ENCODE results near the gene RDH5.

The RDH5 gene

DNA sequence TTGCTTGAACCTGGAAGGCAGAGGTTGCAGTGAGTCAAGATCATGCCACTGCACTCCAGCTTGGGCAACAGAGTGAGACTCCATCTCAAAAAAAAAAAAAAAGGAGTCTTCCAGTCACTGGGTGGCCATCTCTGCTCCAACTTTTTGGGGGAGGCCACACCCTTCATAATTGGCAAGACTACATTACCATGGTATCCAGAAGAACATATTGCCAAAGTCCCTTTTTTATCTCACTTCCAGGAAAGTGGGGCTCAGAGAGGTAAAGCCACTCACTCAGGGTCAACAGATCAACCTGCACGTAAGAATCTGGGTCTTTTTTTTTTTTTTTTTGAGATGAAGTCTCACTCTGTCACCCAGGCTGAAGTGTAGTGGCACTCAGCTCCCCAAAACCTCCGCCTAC lies 13.7 kb downstream of the RDH5 start:
- H3K4me3 ChIP-seq (ENCODE audit: control insufficient read depth, low read depth, low read length) = no peak overlapping the region
- DNase-seq (ENCODE audit: low read depth) = no peak
- TF ChIP-seq, protein P1, sequence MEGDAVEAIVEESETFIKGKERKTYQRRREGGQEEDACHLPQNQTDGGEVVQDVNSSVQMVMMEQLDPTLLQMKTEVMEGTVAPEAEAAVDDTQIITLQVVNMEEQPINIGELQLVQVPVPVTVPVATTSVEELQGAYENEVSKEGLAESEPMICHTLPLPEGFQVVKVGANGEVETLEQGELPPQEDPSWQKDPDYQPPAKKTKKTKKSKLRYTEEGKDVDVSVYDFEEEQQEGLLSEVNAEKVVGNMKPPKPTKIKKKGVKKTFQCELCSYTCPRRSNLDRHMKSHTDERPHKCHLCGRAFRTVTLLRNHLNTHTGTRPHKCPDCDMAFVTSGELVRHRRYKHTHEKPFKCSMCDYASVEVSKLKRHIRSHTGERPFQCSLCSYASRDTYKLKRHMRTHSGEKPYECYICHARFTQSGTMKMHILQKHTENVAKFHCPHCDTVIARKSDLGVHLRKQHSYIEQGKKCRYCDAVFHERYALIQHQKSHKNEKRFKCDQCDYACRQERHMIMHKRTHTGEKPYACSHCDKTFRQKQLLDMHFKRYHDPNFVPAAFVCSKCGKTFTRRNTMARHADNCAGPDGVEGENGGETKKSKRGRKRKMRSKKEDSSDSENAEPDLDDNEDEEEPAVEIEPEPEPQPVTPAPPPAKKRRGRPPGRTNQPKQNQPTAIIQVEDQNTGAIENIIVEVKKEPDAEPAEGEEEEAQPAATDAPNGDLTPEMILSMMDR (conservative IDR thresholded peaks at IDR 0.05; ENCODE audit: control insufficient read depth, insufficient read depth, low read depth, low read length) = no peak

DNA sequence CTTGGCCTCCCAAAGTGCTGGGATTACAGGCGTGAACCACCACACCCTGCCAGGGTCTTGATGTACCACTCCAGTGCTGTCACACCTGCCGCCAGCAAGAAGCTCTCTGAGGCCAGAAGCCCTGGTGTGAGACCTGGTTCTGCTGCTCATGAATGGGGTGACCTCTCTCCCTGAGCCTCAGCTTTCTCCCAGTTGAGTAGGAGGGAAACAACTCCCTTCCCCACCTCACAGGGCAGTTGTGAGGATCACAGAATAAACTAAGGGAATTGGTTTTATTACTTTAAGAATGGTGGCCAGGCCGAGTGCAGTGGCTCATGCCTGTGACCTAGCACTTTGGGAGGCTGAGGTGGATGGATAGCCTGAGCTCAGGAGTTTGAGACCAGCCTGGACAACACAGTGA lies 14.4 kb downstream of the RDH5 start:
- DNase-seq (ENCODE audit: low read depth) = no peak
- TF ChIP-seq, protein P1 (conservative IDR thresholded peaks at IDR 0.05; ENCODE audit: control insufficient read depth, insufficient read depth, low read depth, low read length) = no peak
- H3K4me3 ChIP-seq (ENCODE audit: control insufficient read depth, low read depth, low read length) = no peak overlapping the region

DNA sequence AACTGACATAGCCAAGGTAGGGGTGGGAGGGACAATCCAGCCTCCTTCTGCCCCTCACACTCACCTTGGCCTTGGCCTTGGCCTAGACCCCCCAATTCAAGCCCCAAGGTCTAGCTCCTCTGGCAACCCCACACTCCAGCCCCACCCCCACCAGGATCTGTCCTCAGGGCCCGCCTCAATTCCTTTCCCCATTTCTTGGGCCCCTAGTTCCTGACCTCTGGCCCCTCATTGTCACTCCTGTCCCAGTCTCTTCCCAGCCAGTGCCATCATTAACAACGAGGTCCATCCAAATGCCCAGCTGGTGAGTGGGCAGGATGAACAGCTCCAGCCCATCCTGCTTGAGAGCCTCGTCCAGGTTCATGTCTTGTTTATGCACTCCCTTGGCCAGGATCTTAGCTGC lies 15.9 kb downstream of the RDH5 start:
- no peak for DNase-seq (ENCODE audit: low read depth)
- no peak overlapping the region for H3K4me3 ChIP-seq (ENCODE audit: control insufficient read depth, low read depth, low read length)
- TF ChIP-seq, protein P1 (conservative IDR thresholded peaks at IDR 0.05; ENCODE audit: control insufficient read depth, insufficient read depth, low read depth, low read length) = no peak

DNA sequence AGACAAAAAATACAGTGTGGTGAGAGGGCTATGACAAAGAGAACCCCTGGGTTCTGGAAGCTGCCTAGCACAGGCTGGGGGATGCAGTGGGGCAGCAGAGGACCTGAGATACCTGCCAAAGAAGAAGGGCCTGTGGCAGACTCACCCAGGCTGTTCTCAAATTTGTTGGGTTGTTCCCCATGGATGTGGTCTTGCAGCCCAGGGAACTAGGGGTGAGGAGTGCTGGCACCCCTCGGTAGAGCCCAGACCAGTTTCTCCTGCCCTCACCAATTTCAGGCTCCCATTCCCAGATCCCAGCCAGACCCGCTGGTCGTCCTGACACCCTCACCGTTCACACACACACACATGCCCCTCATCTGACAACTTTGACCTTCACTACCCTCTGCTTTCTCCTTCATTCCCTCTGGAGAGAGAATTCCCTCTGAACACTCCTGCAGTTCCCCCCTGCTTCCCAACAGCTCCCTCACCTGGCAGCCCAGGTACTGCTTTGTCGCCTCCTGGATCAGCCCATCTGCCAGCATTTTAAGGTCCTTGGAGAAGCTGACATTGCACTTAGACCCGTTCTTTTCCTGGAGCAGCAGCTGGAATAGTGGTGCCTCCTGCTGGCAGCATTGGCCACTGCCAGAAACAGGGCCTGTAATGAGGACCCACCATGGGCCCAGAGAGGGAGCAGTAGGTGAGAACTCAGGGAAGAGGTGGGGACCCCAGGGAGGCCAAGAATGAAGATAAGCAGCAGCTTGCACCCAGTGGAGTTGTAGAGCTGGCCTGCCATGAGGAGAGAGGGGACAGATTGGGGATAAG lies 16.8 kb downstream of the RDH5 start:
- no peak overlapping the region for H3K4me3 ChIP-seq (ENCODE audit: control insufficient read depth, low read depth, low read length)
- TF ChIP-seq, protein P1 (conservative IDR thresholded peaks at IDR 0.05; ENCODE audit: control insufficient read depth, insufficient read depth, low read depth, low read length) = peak; percentile 97
- DNase-seq (ENCODE audit: low read depth) = peak; percentile 77

DNA sequence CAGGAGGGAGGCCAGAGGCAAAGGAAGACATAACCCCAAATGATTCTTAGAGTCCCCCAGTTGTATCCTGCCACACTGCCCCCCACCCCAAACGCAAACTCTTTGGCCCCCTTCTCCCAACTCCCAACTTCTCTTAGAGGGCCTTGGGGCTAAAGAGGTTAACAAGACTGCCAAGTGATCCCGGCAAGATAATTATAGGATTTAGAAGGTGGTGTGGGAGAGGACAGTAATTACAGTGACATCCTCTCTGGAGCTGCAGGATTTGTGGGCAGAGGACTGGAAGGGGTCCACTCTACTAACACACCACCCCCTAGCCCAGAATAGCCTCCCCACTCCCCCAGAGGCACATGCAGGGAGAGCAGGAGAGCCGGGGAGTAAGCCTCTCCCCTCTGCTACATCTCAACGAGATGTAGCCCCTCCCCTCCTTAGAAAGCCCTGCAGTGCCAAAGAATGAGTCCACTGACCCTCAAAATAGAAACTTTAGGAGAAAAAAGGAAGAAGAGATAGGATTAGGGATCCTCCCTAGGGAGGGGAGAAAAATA lies 17.5 kb downstream of the RDH5 start:
- TF ChIP-seq, protein P1 (conservative IDR thresholded peaks at IDR 0.05; ENCODE audit: control insufficient read depth, insufficient read depth, low read depth, low read length) = no peak
- no peak for DNase-seq (ENCODE audit: low read depth)
- H3K4me3 ChIP-seq (ENCODE audit: control insufficient read depth, low read depth, low read length) = no peak overlapping the region

DNA sequence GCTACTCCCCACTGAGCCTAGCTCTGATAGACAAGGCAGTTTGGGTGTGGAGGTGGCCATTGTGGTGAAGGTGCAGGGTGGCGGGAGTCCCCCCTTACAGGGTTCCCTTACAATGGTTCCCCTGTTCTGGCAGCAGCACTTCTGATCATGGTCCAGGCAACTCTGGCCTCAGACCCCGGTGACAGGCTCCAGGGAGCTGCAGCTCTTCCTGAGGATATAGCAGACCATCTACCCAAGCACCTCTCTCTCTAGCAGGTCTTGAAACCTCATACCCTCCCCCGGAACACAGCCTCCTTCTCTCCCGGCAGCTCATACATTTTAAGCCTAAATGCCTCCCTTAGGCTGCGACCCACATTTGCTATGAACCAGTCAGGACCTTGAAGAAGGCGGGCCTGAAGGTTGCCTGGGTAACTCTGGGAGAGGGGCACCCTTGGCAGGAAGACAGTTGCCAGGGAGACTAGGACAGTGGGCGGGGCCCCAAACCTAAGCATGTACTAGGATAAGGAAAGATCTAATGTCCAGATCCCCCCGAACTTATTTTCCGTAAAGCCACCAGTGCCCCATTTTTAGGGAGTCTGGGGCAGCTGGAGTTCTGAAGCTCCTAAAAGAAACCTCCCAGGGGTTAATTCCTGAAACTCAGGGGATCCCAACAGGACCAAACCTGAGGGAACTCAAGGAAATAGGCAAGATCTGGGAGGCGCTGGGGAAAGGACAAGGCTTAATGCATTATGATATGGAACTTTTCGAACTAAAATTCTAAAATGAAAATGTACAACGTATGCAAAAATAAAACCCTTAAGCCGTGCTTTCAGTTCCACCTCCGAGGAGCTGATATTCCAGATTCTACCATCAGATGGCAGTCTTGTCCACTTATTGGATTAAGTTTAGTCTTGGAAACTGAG lies 18.2 kb downstream of the RDH5 start:
- TF ChIP-seq, protein P1 (conservative IDR thresholded peaks at IDR 0.05; ENCODE audit: control insufficient read depth, insufficient read depth, low read depth, low read length) = peak; percentile 75
- peak; percentile 84 for DNase-seq (ENCODE audit: low read depth)
- peak overlapping the region; percentile 69 for H3K4me3 ChIP-seq (ENCODE audit: control insufficient read depth, low read depth, low read length)

Measured in fibroblast of mammary gland (primary cell).